Neural crest cell (in vitro differentiated cells): ENCODE measurements around the gene DEFB129. TPM values are rescaled to one million over a fixed set of nuclear protein-coding genes. Genes with fewer than 3 reads are reported as not detected.
"Not testable (repeated sequence)": the region's sequence is repeated elsewhere in the genome, so short reads cannot be mapped to it uniquely, and the experiment has no call there.

ENCODE experiments used
- DNase-seq: peaks from one replicate; pipeline ENCODE4 v3.0.0; 2021; ENCODE audit warnings: low read depth, mixed read lengths, low spot score
- H3K27ac Mint-ChIP-seq: one replicate; pipeline ENCODE4 v1.8.0; 2021; ENCODE audit warnings: mild to moderate bottlenecking, mixed read lengths; ENCODE audit not compliant: unreplicated experiment
- H3K27me3 Mint-ChIP-seq: 2 replicates; pipeline ENCODE4 v1.8.0; 2021; ENCODE audit warnings: low read depth, mild to moderate bottlenecking, mixed read lengths
- H3K36me3 Mint-ChIP-seq: 2 replicates; pipeline ENCODE4 v1.8.0; 2021; ENCODE audit warnings: low read depth, mild to moderate bottlenecking, mixed read lengths
- H3K4me1 Mint-ChIP-seq: 2 replicates; pipeline ENCODE4 v1.8.0; 2021; ENCODE audit warnings: mixed read lengths
- H3K4me3 Mint-ChIP-seq: one replicate; pipeline ENCODE4 v1.8.0; 2021; ENCODE audit warnings: mild to moderate bottlenecking, mixed read lengths
- H3K9me3 Mint-ChIP-seq: 2 replicates; pipeline ENCODE4 v1.8.0; 2021; ENCODE audit warnings: mixed read lengths
- total RNA-seq: library from RNA; stranded (reverse); gene quantifications from 2 replicates; pipeline ENCODE4 v1.2.1, GENCODE V29; 2021
- TF ChIP-seq, protein P1 (sequence below): fragments of 200-600 bp; sonication (generic); conservative IDR thresholded peaks from 2 replicates; pipeline ENCODE4 v1.5.0; 2021; ENCODE audit warnings: antibody characterized with exemption, mild to moderate bottlenecking

The DEFB129 gene
- total RNA-seq, 1 donor from 2014 or later, result not detected

DNA sequence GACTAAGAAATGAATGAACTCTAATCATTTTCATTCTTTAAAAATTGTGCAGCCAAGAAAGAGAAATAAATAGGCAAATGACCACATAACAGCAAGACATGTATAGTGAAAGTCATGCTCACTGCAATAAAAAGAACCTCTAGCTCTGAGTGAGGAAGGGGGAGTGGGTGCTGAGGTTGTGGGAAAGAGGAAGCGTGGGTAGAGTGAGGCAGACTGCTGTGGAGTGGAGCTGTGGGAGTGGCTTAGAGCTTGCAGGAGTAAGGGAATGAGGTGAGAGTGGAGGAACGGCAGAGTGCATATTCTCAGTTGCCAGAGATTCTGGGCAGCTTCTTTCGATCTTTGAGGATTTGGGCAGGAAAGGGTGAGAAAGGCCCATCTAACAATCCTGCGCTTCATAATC lies 10.4 kb downstream of the DEFB129 start:
- no peak for DNase-seq
- Mint-ChIP-seq H3K27me3 (peaks cover 51% of the 10 kb centered on the region), H3K9me3 (no peaks in the 10 kb centered on the region), H3K4me1 (no peaks in the 10 kb centered on the region), H3K4me3 (no peak overlapping the region), H3K36me3 (no peaks in the 10 kb centered on the region), H3K27ac (no peak overlapping the region)
- TF ChIP-seq, protein P1, sequence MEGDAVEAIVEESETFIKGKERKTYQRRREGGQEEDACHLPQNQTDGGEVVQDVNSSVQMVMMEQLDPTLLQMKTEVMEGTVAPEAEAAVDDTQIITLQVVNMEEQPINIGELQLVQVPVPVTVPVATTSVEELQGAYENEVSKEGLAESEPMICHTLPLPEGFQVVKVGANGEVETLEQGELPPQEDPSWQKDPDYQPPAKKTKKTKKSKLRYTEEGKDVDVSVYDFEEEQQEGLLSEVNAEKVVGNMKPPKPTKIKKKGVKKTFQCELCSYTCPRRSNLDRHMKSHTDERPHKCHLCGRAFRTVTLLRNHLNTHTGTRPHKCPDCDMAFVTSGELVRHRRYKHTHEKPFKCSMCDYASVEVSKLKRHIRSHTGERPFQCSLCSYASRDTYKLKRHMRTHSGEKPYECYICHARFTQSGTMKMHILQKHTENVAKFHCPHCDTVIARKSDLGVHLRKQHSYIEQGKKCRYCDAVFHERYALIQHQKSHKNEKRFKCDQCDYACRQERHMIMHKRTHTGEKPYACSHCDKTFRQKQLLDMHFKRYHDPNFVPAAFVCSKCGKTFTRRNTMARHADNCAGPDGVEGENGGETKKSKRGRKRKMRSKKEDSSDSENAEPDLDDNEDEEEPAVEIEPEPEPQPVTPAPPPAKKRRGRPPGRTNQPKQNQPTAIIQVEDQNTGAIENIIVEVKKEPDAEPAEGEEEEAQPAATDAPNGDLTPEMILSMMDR, result no peak

DNA sequence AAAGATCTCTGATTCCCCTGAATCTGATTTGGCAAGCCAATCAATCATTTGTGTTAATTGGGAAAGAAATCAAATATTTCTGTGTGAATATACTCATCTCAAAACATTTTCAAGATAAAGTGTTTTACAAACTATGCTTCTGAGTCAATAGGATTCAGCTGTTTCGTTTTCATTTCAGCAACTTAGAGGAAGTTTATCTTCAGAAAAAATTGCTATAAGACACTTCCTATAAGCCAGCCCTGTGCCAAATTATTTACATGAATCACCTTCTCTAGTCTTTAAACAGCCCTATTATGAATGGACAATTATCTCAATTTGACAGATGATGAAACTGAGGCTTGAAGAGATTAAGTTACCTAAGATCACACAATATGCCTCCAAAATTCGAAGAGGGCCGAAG lies 10.9 kb downstream of the DEFB129 start:
- H3K9me3 Mint-ChIP-seq, result no peaks in the 10 kb centered on the region
- TF ChIP-seq, protein P1, result no peak
- no peak overlapping the region for H3K4me3 Mint-ChIP-seq
- peaks cover 52% of the 10 kb centered on the region for H3K27me3 Mint-ChIP-seq
- DNase-seq, result no peak
- H3K27ac Mint-ChIP-seq, result no peak overlapping the region
- H3K36me3 Mint-ChIP-seq, result no peaks in the 10 kb centered on the region
- no peaks in the 10 kb centered on the region for H3K4me1 Mint-ChIP-seq

DNA sequence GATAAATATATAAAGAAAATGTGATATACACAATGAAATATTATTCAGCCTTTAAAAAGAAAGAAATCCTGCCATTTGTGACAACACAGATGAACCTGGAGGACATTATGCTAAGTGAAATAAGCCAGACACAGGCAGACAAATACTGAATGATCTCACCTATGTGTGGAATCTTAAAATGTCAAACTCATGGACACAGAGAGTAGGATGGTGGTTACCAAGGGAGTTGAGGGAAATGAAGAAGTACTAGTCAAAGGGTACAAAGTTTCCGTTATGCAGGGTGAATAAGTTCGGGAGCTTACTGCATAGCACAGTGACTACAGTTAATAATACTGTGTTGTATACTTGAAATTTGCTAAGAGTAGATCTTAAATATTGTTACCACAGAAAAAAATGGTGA lies 15.8 kb downstream of the DEFB129 start:
- Mint-ChIP-seq H3K4me1 (no peaks in the 10 kb centered on the region), H3K4me3 (no peak overlapping the region), H3K36me3 (no peaks in the 10 kb centered on the region), H3K27ac (no peak overlapping the region), H3K27me3 (peaks cover 77% of the 10 kb centered on the region), H3K9me3 (no peaks in the 10 kb centered on the region)
- TF ChIP-seq, protein P1, result no peak
- DNase-seq, result no peak

DNA sequence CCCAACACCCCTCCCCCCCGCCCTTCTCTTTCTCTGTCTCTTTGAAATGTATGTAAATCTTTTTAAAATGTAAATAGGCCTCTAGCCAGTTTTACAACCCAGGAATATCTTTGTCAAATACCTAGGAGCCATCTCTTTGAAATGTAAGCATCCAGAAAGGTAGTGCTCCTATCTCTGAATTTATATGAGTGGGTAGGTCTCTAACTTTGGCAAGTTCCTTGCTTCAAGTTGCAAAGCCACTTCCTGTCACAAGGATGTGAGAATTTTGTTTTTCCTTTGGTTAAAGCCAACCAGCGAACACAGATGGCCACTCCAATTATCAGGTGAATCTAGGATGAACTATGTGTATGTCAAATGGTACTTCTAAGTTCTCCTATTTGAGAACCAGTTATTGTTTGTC lies 24.3 kb downstream of the DEFB129 start:
- Mint-ChIP-seq H3K27me3 (peaks cover 48% of the 10 kb centered on the region), H3K4me1 (no peaks in the 10 kb centered on the region)
- no peak for DNase-seq

DNA sequence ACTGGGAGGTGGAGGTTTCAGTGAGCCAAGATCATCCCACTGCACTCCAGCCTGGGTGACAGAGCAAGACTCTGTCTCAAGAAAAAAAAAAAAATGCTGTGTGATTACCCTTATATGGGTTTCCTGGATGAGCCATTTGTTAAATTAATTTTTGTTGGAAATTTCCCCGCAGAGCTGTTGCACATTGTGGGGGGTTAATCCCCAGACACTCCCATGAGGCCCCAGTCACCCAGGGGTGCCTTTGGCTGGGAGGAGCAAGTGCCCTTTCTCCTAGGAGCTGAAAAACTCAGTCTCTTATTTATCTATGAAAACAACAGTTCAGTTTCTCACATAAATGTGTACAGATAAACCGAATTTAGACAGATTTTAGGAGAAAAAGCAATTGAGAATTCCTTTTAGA lies 25.7 kb downstream of the DEFB129 start:
- Mint-ChIP-seq H3K36me3 (no peaks in the 10 kb centered on the region), H3K27ac (no peak overlapping the region), H3K4me3 (no peak overlapping the region), H3K4me1 (no peaks in the 10 kb centered on the region), H3K27me3 (peaks cover 58% of the 10 kb centered on the region), H3K9me3 (peaks cover 2% of the 10 kb centered on the region)
- no peak for DNase-seq
- TF ChIP-seq, protein P1, result no peak

More for the DNA sequence above, 24.3 kb downstream of the DEFB129 start:
- no peak overlapping the region for H3K4me3 Mint-ChIP-seq
- no peaks in the 10 kb centered on the region for H3K36me3 Mint-ChIP-seq
- no peak overlapping the region for H3K27ac Mint-ChIP-seq
- TF ChIP-seq, protein P1, result no peak
- peaks cover 2% of the 10 kb centered on the region for H3K9me3 Mint-ChIP-seq

DNA sequence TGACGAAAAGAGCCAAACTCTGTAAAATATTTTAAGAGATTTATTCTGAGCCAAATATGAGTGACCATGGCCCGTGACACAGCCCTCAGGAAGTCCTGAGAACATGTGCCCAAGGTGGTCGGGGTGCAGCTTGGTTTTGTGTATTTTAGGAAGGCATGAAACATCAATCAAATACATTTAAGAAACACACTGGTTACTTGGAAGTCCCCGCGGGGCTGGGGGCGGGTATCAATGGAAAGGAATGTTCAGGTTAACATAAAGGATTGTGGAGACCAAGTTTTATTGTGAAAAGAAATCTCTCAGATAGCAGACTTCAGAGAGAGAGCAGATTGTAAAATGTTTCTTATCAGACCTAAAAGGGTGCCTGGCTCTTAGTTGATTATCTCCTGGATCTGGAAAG lies 26.4 kb downstream of the DEFB129 start:
- not testable (repeated sequence) for H3K4me1 Mint-ChIP-seq, H3K36me3 Mint-ChIP-seq, H3K9me3 Mint-ChIP-seq, H3K4me3 Mint-ChIP-seq, H3K27ac Mint-ChIP-seq, DNase-seq
- H3K27me3 Mint-ChIP-seq, result peaks cover 65% of the 10 kb centered on the region
